ENCODE results near the gene ZNF45.
"Not testable (repeated sequence)": the region's sequence is repeated elsewhere in the genome, so short reads cannot be mapped to it uniquely, and the experiment has no call there.

DNA sequence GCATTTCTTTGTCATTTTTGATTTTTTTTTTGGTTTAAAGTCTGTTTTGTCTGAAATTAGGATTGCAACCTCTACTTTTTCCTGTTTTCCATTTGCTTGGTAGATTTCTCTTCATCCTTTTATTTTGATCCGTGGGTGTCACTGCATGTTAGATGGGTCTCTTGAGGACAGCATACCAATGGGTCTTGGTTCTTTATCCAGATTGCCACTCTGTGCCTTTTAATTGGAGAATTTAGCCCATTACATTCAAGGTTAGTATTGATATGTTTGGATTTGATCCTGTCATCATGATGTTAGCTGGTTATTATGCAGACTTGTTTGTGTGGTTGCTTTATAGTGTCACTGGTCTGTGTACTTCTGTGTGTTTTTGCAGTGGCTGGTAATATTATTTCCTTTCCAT, 12.3 kb upstream of the ZNF45 start:
- TF ChIP-seq, protein P1, sequence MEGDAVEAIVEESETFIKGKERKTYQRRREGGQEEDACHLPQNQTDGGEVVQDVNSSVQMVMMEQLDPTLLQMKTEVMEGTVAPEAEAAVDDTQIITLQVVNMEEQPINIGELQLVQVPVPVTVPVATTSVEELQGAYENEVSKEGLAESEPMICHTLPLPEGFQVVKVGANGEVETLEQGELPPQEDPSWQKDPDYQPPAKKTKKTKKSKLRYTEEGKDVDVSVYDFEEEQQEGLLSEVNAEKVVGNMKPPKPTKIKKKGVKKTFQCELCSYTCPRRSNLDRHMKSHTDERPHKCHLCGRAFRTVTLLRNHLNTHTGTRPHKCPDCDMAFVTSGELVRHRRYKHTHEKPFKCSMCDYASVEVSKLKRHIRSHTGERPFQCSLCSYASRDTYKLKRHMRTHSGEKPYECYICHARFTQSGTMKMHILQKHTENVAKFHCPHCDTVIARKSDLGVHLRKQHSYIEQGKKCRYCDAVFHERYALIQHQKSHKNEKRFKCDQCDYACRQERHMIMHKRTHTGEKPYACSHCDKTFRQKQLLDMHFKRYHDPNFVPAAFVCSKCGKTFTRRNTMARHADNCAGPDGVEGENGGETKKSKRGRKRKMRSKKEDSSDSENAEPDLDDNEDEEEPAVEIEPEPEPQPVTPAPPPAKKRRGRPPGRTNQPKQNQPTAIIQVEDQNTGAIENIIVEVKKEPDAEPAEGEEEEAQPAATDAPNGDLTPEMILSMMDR (conservative IDR thresholded peaks at IDR 0.05; ENCODE audit: low read depth, low read length): not testable (repeated sequence)
- not testable (repeated sequence) for TF ChIP-seq POLR2A (IDR thresholded peaks at IDR 0.05; ENCODE audit: low read depth, low read length); CEBPB (IDR thresholded peaks at IDR 0.05; ENCODE audit: low read depth, low read length); FOS (IDR thresholded peaks at IDR 0.05; ENCODE audit: low read depth, low read length); MAZ (IDR thresholded peaks at IDR 0.05; ENCODE audit: borderline replicate concordance, low read depth, low read length); MXI1 (IDR thresholded peaks at IDR 0.05; ENCODE audit: borderline replicate concordance, low read depth, low read length); MAFK (IDR thresholded peaks at IDR 0.05; ENCODE audit: low read depth, low read length); SMC3 (IDR thresholded peaks at IDR 0.05; ENCODE audit: low read depth, low read length)
- TF ChIP-seq, protein P2, sequence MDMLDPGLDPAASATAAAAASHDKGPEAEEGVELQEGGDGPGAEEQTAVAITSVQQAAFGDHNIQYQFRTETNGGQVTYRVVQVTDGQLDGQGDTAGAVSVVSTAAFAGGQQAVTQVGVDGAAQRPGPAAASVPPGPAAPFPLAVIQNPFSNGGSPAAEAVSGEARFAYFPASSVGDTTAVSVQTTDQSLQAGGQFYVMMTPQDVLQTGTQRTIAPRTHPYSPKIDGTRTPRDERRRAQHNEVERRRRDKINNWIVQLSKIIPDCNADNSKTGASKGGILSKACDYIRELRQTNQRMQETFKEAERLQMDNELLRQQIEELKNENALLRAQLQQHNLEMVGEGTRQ (IDR thresholded peaks at IDR 0.05; ENCODE audit: low read depth, low read length): not testable (repeated sequence)
